Endothelial cell of umbilical vein (primary cell): ENCODE data around the gene CTXND1. TPM values are rescaled to one million over a fixed set of nuclear protein-coding genes. Genes with fewer than 3 reads are reported as not detected.

Experiments
- BruUV-seq: library from RNA; stranded (reverse); fragments of 400-500 nt; replicated peaks from 2 replicates; lab custom pipeline; 2021; lab: Mats Ljungman, UMichigan
- CTCF ChIA-PET: fragments of 300-600, 350-600 bp; sonication (Branson Sonifier 250); formaldehyde crosslinking; loops from one replicate; lab custom pipeline; 2021; ENCODE audit warnings: antibody characterized with exemption, inconsistent platforms; lab: Charles Lee
- POLR2A ChIA-PET: fragments of 300-600, 350-600 bp; sonication (Branson Sonifier 250); formaldehyde crosslinking; loops from one replicate; lab custom pipeline; 2021; ENCODE audit warnings: antibody characterized with exemption, inconsistent platforms; lab: Charles Lee
- DNase-seq: peaks from one replicate; pipeline ENCODE4 v3.0.0-alpha.2; 2011; ENCODE audit warnings: low read depth, low spot score
- FAIRE-seq: peaks from 2 replicates; lab custom pipeline; 2011; peaks lifted over from hg19 to GRCh38; lab: Jason Lieb, UNC
- H2AFZ ChIP-seq: 2 replicates; pipeline ENCODE4 v1.6.0; 2012; ENCODE audit warnings: low read depth, low read length, control low read depth, inconsistent platforms
- H3K27ac ChIP-seq: 2 replicates; pipeline ENCODE4 v1.5.1; 2011; ENCODE audit warnings: low read depth, mild to moderate bottlenecking, control low read depth, low read length, moderate library complexity; ENCODE audit not compliant: insufficient read depth
- H3K27me3 ChIP-seq, 2 experiments: 2 replicates each; pipeline versions ENCODE4 v1.6.0 to v1.6.1; 2011; ENCODE audit warnings: low read length in 2 of 2, mixed read lengths in 1 of 2; ENCODE audit not compliant: control insufficient read depth in 2 of 2, insufficient read depth in 2 of 2
- H3K36me3 ChIP-seq, 2 experiments: 2 replicates in 1 of 2; 3 replicates in 1 of 2; pipeline ENCODE4 v1.5.1; 2011; ENCODE audit warnings: low read length in 2 of 2, mild to moderate bottlenecking in 1 of 2, moderate library complexity in 1 of 2; ENCODE audit not compliant: control insufficient read depth in 2 of 2, insufficient read depth in 2 of 2; ENCODE audit errors: extremely low read depth in 1 of 2
- H3K4me1 ChIP-seq: 3 replicates; pipeline ENCODE4 v1.5.1; 2011; ENCODE audit warnings: mild to moderate bottlenecking, low read length; ENCODE audit not compliant: control insufficient read depth, insufficient read depth; ENCODE audit errors: extremely low read depth
- H3K4me2 ChIP-seq: 2 replicates; pipeline ENCODE4 v1.6.1; 2011; ENCODE audit warnings: low read length, control low read depth, mixed read lengths; ENCODE audit not compliant: insufficient read depth
- H3K4me3 ChIP-seq, 3 experiments: fragments of 200-600 bp in 1 of 3; sonication (generic), shearing (Covaris generic) in 1 of 3; replicated peaks in 1 of 3; 2 replicates each; pipeline ENCODE4 v1.5.1; 2011 to 2016; ENCODE audit warnings: control low read depth in 3 of 3, low read length in 3 of 3, mild to moderate bottlenecking in 2 of 3, inconsistent platforms in 1 of 3, low read depth in 1 of 3, moderate library complexity in 1 of 3; ENCODE audit not compliant: insufficient read depth in 1 of 3
- H3K79me2 ChIP-seq: 2 replicates; pipeline ENCODE4 v1.6.0; 2012; ENCODE audit warnings: low read length, inconsistent platforms; ENCODE audit not compliant: control insufficient read depth, insufficient read depth
- H3K9ac ChIP-seq: replicated peaks from 2 replicates; pipeline ENCODE3; 2011; ENCODE audit warnings: low read length, control low read depth; ENCODE audit not compliant: insufficient read depth; ENCODE audit errors: extremely low read depth
- H3K9me1 ChIP-seq: replicated peaks from 3 replicates; pipeline ENCODE4 v1.6.0; 2011; ENCODE audit warnings: mild to moderate bottlenecking, low read length; ENCODE audit not compliant: control insufficient read depth, insufficient read depth; ENCODE audit errors: extremely low read depth
- H3K9me3 ChIP-seq: replicated peaks from 2 replicates; pipeline ENCODE4 v1.5.1; 2012; ENCODE audit warnings: low read length, inconsistent platforms; ENCODE audit not compliant: control insufficient read depth, insufficient read depth
- H4K20me1 ChIP-seq: replicated peaks from 2 replicates; pipeline ENCODE3; 2011; ENCODE audit warnings: mild to moderate bottlenecking, low read length; ENCODE audit not compliant: control insufficient read depth, insufficient read depth; ENCODE audit errors: extremely low read depth
- CTCF ChIP-seq, 2 donors: IDR thresholded peaks; 1 replicate in 1 of 2; 2 replicates in 1 of 2; pipeline ENCODE4 v1.5.1; 2011; ENCODE audit warnings: low read length in 2 of 2, mild to moderate bottlenecking in 2 of 2, moderate library complexity in 2 of 2, control low read depth in 1 of 2, inconsistent platforms in 1 of 2, low read depth in 1 of 2; ENCODE audit not compliant: insufficient read depth in 1 of 2; ENCODE audit errors: extremely low read depth in 1 of 2
- EZH2 ChIP-seq: IDR thresholded peaks from 2 replicates; pipeline ENCODE4 v1.6.1; 2012; ENCODE audit warnings: borderline replicate concordance, low read depth, mild to moderate bottlenecking, moderate library complexity, low read length, inconsistent platforms; ENCODE audit not compliant: severe bottlenecking
- FOS ChIP-seq: IDR thresholded peaks from 2 replicates; pipeline ENCODE4 v1.6.1; 2011; ENCODE audit warnings: mild to moderate bottlenecking, low read length, moderate library complexity, borderline replicate concordance; ENCODE audit not compliant: insufficient read depth
- GATA2 ChIP-seq: IDR thresholded peaks from 2 replicates; pipeline ENCODE4 v1.7.0; 2011; ENCODE audit warnings: low read depth, mild to moderate bottlenecking, moderate library complexity, mixed read lengths, low read length; ENCODE audit not compliant: insufficient read length, insufficient read depth
- JUN ChIP-seq: IDR thresholded peaks from 2 replicates; pipeline ENCODE4 v1.6.1; 2011; ENCODE audit warnings: borderline replicate concordance, low read depth; ENCODE audit not compliant: insufficient read length, insufficient read depth
- MAX ChIP-seq: IDR thresholded peaks from 2 replicates; pipeline ENCODE4 v1.6.1; 2011; ENCODE audit not compliant: insufficient read depth, insufficient read length
- MYC ChIP-seq: IDR thresholded peaks from one replicate; pipeline ENCODE4 v1.6.1; 2011; ENCODE audit warnings: mild to moderate bottlenecking, low read depth, low read length
- POLR2A ChIP-seq: IDR thresholded peaks from 2 replicates; pipeline ENCODE4 v1.6.1; 2012; ENCODE audit warnings: low read depth, mild to moderate bottlenecking, control low read depth, low read length
- POLR2AphosphoS5 ChIP-seq: IDR thresholded peaks from 2 replicates; pipeline ENCODE4 v1.6.1; 2012; ENCODE audit warnings: low read depth, mild to moderate bottlenecking, control low read depth, low read length, moderate library complexity; ENCODE audit not compliant: insufficient read depth
- dilution Hi-C: fragments of 300-500 bp; cut with MboI; formaldehyde crosslinking; loops from one replicate; pipeline ENCODE4 v1.15.0; 2019; ENCODE audit warnings: low sequenced_read_pairs; ENCODE audit not compliant: extremely low pct_ligation_motif_present
- intact Hi-C: fragments of 100-400 bp; cut with micrococcal nuclease; formaldehyde crosslinking; loops from one replicate; pipeline ENCODE4 v1.10.0; 2022
- polyA plus RNA-seq, 4 experiments: library from polyadenylated mRNA; depleted of rRNA in 3 of 4; stranded (reverse) in 3 of 4; unstranded in 1 of 4; fragments of >200 nt; gene quantifications; 2 replicates each; pipeline versions ENCODE4 v1.2.1 to v1.2.3, GENCODE V29; 2011 to 2012; ENCODE audit warnings: missing spikeins in 1 of 4
- total RNA-seq: library from RNA; stranded (reverse); gene quantifications from 2 replicates; pipeline ENCODE4 v1.2.3, GENCODE V29; 2021

Gene CTXND1
- total and polyA plus RNA-seq, 2 donors (not counting 3 experiments of a cell fraction or from before 2014, with no cell fraction given): not detected

GRCh38 chr15:80180986-80181385 lies 71.0 kb downstream of the CTXND1 start:
- Histone ChIP-seq H3K36me3 (no peaks in the 10 kb centered on the region), H4K20me1 (no peaks in the 10 kb centered on the region), H3K9me1 (no peaks in the 10 kb centered on the region), H2AFZ (no peak overlapping the region), H3K27me3 (no peaks in the 10 kb centered on the region), H3K9ac (no peak overlapping the region), H3K9me3 (no peaks in the 10 kb centered on the region), H3K27ac (no peak overlapping the region), H3K4me3 (no peak overlapping the region), H3K4me2 (no peak overlapping the region), H3K4me1 (peaks cover 28% of the 10 kb centered on the region), H3K79me2 (no peaks in the 10 kb centered on the region)
- no peak for DNase-seq
- intact Hi-C loops: no loop called here
- no peak for FAIRE-seq
- POLR2A ChIA-PET: no interaction called here
- CTCF ChIA-PET: interaction anchor here (2.2 kb wide), 1 partner anchor 7 kb away, joined by 5 read pairs; no protein-coding TSS in a partner anchor
- TF ChIP-seq POLR2A (no peak), MYC (no peak), GATA2 (no peak), EZH2 (no peak), JUN (no peak), FOS (no peak), POLR2AphosphoS5 (no peak), CTCF (IDR thresholded peaks at IDR 0.05; ENCODE audit: extremely low read depth in 1 of 2, insufficient read depth in 1 of 2, low read depth in 1 of 2, low read length in 2 of 2) (no peak), MAX (no peak)
- no TSS peak for BruUV-seq
- dilution Hi-C loops: no loop called here
